Stimulated activated CD4-positive, alpha-beta T cell treated with anti-CD3 and anti-CD28 coated beads, Interleukin-4, amount 100 ng/mL, for 1 hour (primary cell): ENCODE data around the gene TRPC4AP.

Experiments
- DNase-seq: peaks from one replicate; pipeline ENCODE4 v3.0.0-alpha.2; 2020

TRPC4AP gene

GRCh38 chr20:34956751-34957472, 135.7 kb downstream of the TRPC4AP start:
- DNase-seq: no peak

- DNase-seq: no peak
Measured at GRCh38 chr20:34956041-34956458, 136.6 kb downstream of the TRPC4AP start.

GRCh38 chr20:34955231-34956040, 137.2 kb downstream of the TRPC4AP start, which contains the start of the genes GSS and MYH7B:
GSS (minus strand) TSS chr20:34955806; CDS start chr20:34951852, 3,954 bp downstream.
MYH7B (plus strand) TSS chr20:34955868; CDS start chr20:34978006, 22,138 bp downstream.
- peak; percentile 99 for DNase-seq

- no peak for DNase-seq
Measured at GRCh38 chr20:34954904-34955230, 137.7 kb downstream of the TRPC4AP start.

DNA sequence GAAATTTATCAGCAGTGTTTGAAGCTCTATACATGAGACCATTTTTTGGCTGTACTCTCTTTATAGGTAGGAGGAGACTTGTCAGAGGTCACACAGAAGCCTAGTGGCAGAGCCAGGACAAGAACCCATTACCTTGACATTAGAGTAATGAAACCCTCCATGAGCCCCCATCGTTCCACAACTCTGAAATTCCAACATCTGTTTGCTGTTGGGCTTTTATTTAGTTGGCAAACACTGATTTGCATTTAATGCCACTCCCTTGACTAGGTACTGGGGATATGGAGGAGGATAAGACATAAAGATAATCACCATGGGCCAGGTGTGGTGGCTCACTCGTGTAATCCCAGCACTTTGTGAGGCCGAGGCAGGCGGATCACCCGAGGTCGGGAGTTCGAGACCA, 138.6 kb downstream of the TRPC4AP start:
- DNase-seq: no peak

DNA sequence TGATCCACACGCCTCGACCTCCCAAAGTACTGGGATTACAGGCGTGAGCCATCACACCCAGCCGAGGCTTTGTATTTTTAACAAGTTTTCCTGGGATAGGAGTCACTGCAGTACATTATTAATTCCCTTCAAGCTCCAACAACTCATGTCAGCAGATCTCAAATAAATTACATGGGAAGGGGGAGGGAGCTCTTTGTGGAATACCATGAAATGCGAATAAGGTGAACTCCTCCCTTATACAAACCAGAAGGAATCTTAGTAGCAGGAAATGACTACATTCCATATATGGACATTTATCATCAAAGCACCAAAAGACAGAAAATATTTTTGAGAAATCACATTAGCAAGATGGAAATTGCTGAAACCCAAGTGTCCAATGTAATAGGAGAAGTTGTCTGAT, 139.9 kb downstream of the TRPC4AP start:
- no peak for DNase-seq
